Neural cell (in vitro differentiated cells): ENCODE measurements around the gene ZNF407. TPM values are rescaled to one million over a fixed set of nuclear protein-coding genes. Genes with fewer than 3 reads are reported as not detected.

Source experiments
- H2AFZ ChIP-seq: fragments of 200-600, 300-800 bp; sonication (generic), shearing (Covaris generic); 2 replicates; pipeline ENCODE4 v1.6.0; 2014; ENCODE audit warnings: low read depth, mild to moderate bottlenecking, antibody characterized with exemption, low read length, moderate library complexity
- H3F3A ChIP-seq: fragments of 200-600 bp; shearing (Covaris generic); 2 replicates; pipeline ENCODE4 v1.6.1; 2016; ENCODE audit warnings: mild to moderate bottlenecking, moderate library complexity, mixed read lengths, antibody characterized with exemption, low read length; ENCODE audit not compliant: insufficient read depth, poor library complexity, severe bottlenecking
- H3K27ac ChIP-seq: fragments of 200-600, 300-800 bp; sonication (generic), shearing (Covaris generic); 2 replicates; pipeline ENCODE4 v1.5.1; 2014; ENCODE audit warnings: mild to moderate bottlenecking, low read length, moderate library complexity
- H3K27me3 ChIP-seq: fragments of 300-800, 200-600 bp; sonication (generic), shearing (Covaris generic); 2 replicates; pipeline ENCODE4 v1.6.0; 2014; ENCODE audit warnings: mild to moderate bottlenecking, low read depth, low read length, moderate library complexity; ENCODE audit not compliant: insufficient read depth
- H3K36me3 ChIP-seq: fragments of 300-800, 200-600 bp; sonication (generic), shearing (Covaris generic); 2 replicates; pipeline ENCODE4 v1.5.1; 2014; ENCODE audit warnings: mild to moderate bottlenecking, antibody characterized with exemption, low read length, moderate library complexity; ENCODE audit not compliant: insufficient read depth
- H3K4me2 ChIP-seq: fragments of 300-800, 200-600 bp; sonication (generic), shearing (Covaris generic); 2 replicates; pipeline ENCODE4 v1.6.0; 2014; ENCODE audit warnings: mild to moderate bottlenecking, low read length
- H3K4me3 ChIP-seq: fragments of 300-800, 200-600 bp; sonication (generic), shearing (Covaris generic); 2 replicates; pipeline ENCODE4 v1.5.1; 2014; ENCODE audit warnings: mild to moderate bottlenecking, low read length, moderate library complexity
- H3K79me2 ChIP-seq: fragments of 200-600 bp; shearing (Covaris generic); replicated peaks from 2 replicates; pipeline ENCODE4 v1.6.0; 2014; ENCODE audit warnings: mild to moderate bottlenecking, low read length, moderate library complexity; ENCODE audit not compliant: insufficient read depth
- H3K9ac ChIP-seq: fragments of 300-800, 200-600 bp; sonication (generic), shearing (Covaris generic); 2 replicates; pipeline ENCODE4 v1.6.1; 2016; ENCODE audit warnings: mild to moderate bottlenecking, low read length, mixed read lengths
- H3K9me2 ChIP-seq: fragments of 200-600 bp; shearing (Covaris generic); 2 replicates; pipeline ENCODE4 v1.6.1; 2016; ENCODE audit warnings: mild to moderate bottlenecking, low read length, mixed read lengths; ENCODE audit not compliant: insufficient read depth
- H3K9me3 ChIP-seq: fragments of 200-600, 300-800 bp; sonication (generic), shearing (Covaris generic); 2 replicates; pipeline ENCODE4 v1.6.1; 2016; ENCODE audit warnings: mild to moderate bottlenecking, mixed run types, low read length, moderate library complexity, mixed read lengths
- H4K20me1 ChIP-seq: fragments of 200-600 bp; shearing (Covaris generic); 2 replicates; pipeline ENCODE4 v1.6.1; 2016; ENCODE audit warnings: mild to moderate bottlenecking, mixed run types; ENCODE audit not compliant: insufficient read depth
- CTCF ChIP-seq: fragments of 450-650 bp; IDR thresholded peaks from 2 replicates; pipeline ENCODE4 v1.5.1; 2014; ENCODE audit warnings: antibody characterized with exemption, mild to moderate bottlenecking, moderate library complexity; ENCODE audit not compliant: poor library complexity, severe bottlenecking
- EP300 ChIP-seq: fragments of 450-650 bp; conservative IDR thresholded peaks from 2 replicates; pipeline ENCODE4 v1.6.1; 2014; ENCODE audit warnings: antibody characterized with exemption, mild to moderate bottlenecking, moderate library complexity; ENCODE audit not compliant: poor library complexity, severe bottlenecking
- EZH2 ChIP-seq: fragments of 200-600, 300-800 bp; shearing (Covaris generic), sonication (generic); IDR thresholded peaks from 2 replicates; pipeline ENCODE4 v1.6.1; 2014; ENCODE audit warnings: antibody characterized with exemption, low read length, borderline replicate concordance, mild to moderate bottlenecking; ENCODE audit not compliant: insufficient read depth, poor library complexity, severe bottlenecking
- MXI1 ChIP-seq: fragments of 450-650 bp; conservative IDR thresholded peaks from 2 replicates; pipeline ENCODE4 v1.6.1; 2014; ENCODE audit warnings: antibody characterized with exemption, mild to moderate bottlenecking; ENCODE audit not compliant: poor library complexity, severe bottlenecking
- POLR2AphosphoS5 ChIP-seq: IDR thresholded peaks from 2 replicates; pipeline ENCODE4 v1.6.1; 2012
- RAD21 ChIP-seq: fragments of 450-650 bp; conservative IDR thresholded peaks from 2 replicates; pipeline ENCODE4 v1.6.1; 2014; ENCODE audit warnings: antibody characterized with exemption, mild to moderate bottlenecking, moderate library complexity
- REST ChIP-seq: IDR thresholded peaks from 2 replicates; pipeline ENCODE4 v1.6.1; 2012; ENCODE audit warnings: borderline replicate concordance
- SMC3 ChIP-seq: fragments of 450-650 bp; conservative IDR thresholded peaks from 2 replicates; pipeline ENCODE4 v1.6.1; 2014; ENCODE audit warnings: antibody characterized with exemption, mild to moderate bottlenecking, moderate library complexity; ENCODE audit not compliant: poor library complexity
- TAF1 ChIP-seq: IDR thresholded peaks from 2 replicates; pipeline ENCODE4 v1.6.1; 2012; ENCODE audit warnings: low read depth
- polyA plus RNA-seq: library from polyadenylated mRNA; depleted of rRNA; stranded (reverse); fragments of >200 nt; gene quantifications from 2 replicates; pipeline ENCODE4 v1.2.3, GENCODE V29; 2014

The ZNF407 gene
- polyA plus RNA-seq, 1 donor from 2014 or later: 2.9 TPM

- H3K9me2 ChIP-seq: no peaks in the 10 kb centered on the region
- no peak overlapping the region for H3K27ac ChIP-seq
- H3K9me3 ChIP-seq: no peaks in the 10 kb centered on the region
- no peak overlapping the region for H3K4me3 ChIP-seq
- no peaks in the 10 kb centered on the region for H4K20me1 ChIP-seq
- no peaks in the 10 kb centered on the region for H3K36me3 ChIP-seq
- no peak overlapping the region for H3K4me2 ChIP-seq
- no peak overlapping the region for H3K9ac ChIP-seq
- H3F3A ChIP-seq: no peaks in the 10 kb centered on the region
- TF ChIP-seq EP300: no peak
- TF ChIP-seq CTCF: no peak
- TF ChIP-seq EZH2: no peak
- TF ChIP-seq REST: no peak
- no peak for TF ChIP-seq MXI1
- TF ChIP-seq POLR2AphosphoS5: no peak
- TF ChIP-seq TAF1: no peak
- no peak for TF ChIP-seq RAD21
- TF ChIP-seq SMC3: no peak
- no peak overlapping the region for H2AFZ ChIP-seq
- no peaks in the 10 kb centered on the region for H3K79me2 ChIP-seq
- H3K27me3 ChIP-seq: no peaks in the 10 kb centered on the region
Measured at GRCh38 chr18:75070625-75071483, 473.2 kb downstream of the ZNF407 start.

- no peaks in the 10 kb centered on the region for H3F3A ChIP-seq
- H3K9me2 ChIP-seq: no peaks in the 10 kb centered on the region
- H3K36me3 ChIP-seq: no peaks in the 10 kb centered on the region
- no peak overlapping the region for H3K4me3 ChIP-seq
- H3K27me3 ChIP-seq: no peaks in the 10 kb centered on the region
- H3K4me2 ChIP-seq: no peak overlapping the region
- no peak overlapping the region for H3K9ac ChIP-seq
- no peaks in the 10 kb centered on the region for H4K20me1 ChIP-seq
- no peaks in the 10 kb centered on the region for H3K9me3 ChIP-seq
- H2AFZ ChIP-seq: no peak overlapping the region
- no peaks in the 10 kb centered on the region for H3K79me2 ChIP-seq
- H3K27ac ChIP-seq: no peak overlapping the region
- TF ChIP-seq MXI1 (no peak), SMC3 (no peak), EZH2 (no peak)
Measured at GRCh38 chr18:75071484-75071785, 473.8 kb downstream of the ZNF407 start.
